ENCODE data around the gene CSF3.
"Not testable (repeated sequence)": the region's sequence is repeated elsewhere in the genome, so short reads cannot be mapped to it uniquely, and the experiment has no call there.

The CSF3 gene

GRCh38 chr17:39996800-39997199 is 18.4 kb upstream of the CSF3 start:
- no peak for DNase-seq

- no peak for DNase-seq
These were observed 17.7 kb upstream of the CSF3 start for GRCh38 chr17:39997543-39997942.

- no peak for DNase-seq
These were observed 16.2 kb upstream of the CSF3 start for GRCh38 chr17:39999067-39999466.

GRCh38 chr17:40000161-40000560 is 15.1 kb upstream of the CSF3 start:
- no peak for DNase-seq

- not testable (repeated sequence) for DNase-seq
These were observed 13.9 kb upstream of the CSF3 start for GRCh38 chr17:40001335-40001734.

GRCh38 chr17:40004072-40004471 is 11.2 kb upstream of the CSF3 start:
- no peak for DNase-seq

- DNase-seq, result no peak
These were observed 10.5 kb upstream of the CSF3 start for GRCh38 chr17:40004712-40005111.

- no peak for DNase-seq
These were observed 9.7 kb upstream of the CSF3 start for GRCh38 chr17:40005520-40005919.

- DNase-seq, result not testable (repeated sequence)
These were observed 4.2 kb upstream of the CSF3 start for GRCh38 chr17:40010946-40011500.

GRCh38 chr17:40012017-40012647 is 3.1 kb upstream of the CSF3 start:
- DNase-seq, result not testable (repeated sequence)

GRCh38 chr17:40014375-40014980 is 762 bp upstream of the CSF3 start:
- DNase-seq, result no peak

GRCh38 chr17:40015998-40016985 is 1.1 kb downstream of the CSF3 start:
- DNase-seq, result no peak

GRCh38 chr17:40017422-40018080 is 2.3 kb downstream of the CSF3 start:
- DNase-seq, result no peak

- DNase-seq, result peak in 2 of 51 donors; percentile 7 to 22
These were observed 3.2 kb downstream of the CSF3 start for GRCh38 chr17:40018211-40019121.

- no peak for DNase-seq
These were observed 4.1 kb downstream of the CSF3 start for GRCh38 chr17:40019140-40019991.

- no peak for DNase-seq
These were observed 4.9 kb downstream of the CSF3 start for GRCh38 chr17:40020146-40020545.

GRCh38 chr17:40021451-40021971 is 6.3 kb downstream of the CSF3 start:
- peak in 2 of 51 donors; percentile 9 to 19 for DNase-seq

GRCh38 chr17:40022497-40022896 is 7.3 kb downstream of the CSF3 start:
- no peak for DNase-seq

- DNase-seq, result no peak
These were observed 7.8 kb downstream of the CSF3 start for GRCh38 chr17:40022961-40023541.
